Aorta (tissue), 5 donors: ENCODE measurements around the gene ZNF488. TPM values are rescaled to one million over a fixed set of nuclear protein-coding genes. Genes with fewer than 3 reads are reported as not detected.

Experiments used
- ATAC-seq: fragments of 200-7000 bp; cut with Tn5 transposase; one replicate; pipeline ENCODE4 v1.9.1; 2022; ENCODE audit warnings: moderate library complexity; ENCODE audit not compliant: low FRiP score
- DNase-seq, 2 donors: peaks; one replicate each; pipeline ENCODE4 v3.0.0-alpha.2; 2020
- H3K27ac ChIP-seq, 2 donors: one replicate each; pipeline ENCODE4 v1.5.1; 2013; ENCODE audit warnings: low read length in 2 of 2, mild to moderate bottlenecking in 2 of 2, moderate library complexity in 2 of 2, control low read depth in 1 of 2, inconsistent platforms in 1 of 2, low read depth in 1 of 2
- H3K27me3 ChIP-seq, 2 donors: one replicate each; pipeline ENCODE4 v1.6.1; 2013; ENCODE audit warnings: control low read depth in 1 of 2, low read length in 1 of 2, mild to moderate bottlenecking in 1 of 2, moderate library complexity in 1 of 2; ENCODE audit not compliant: insufficient read depth in 2 of 2, control insufficient read depth in 1 of 2
- H3K36me3 ChIP-seq, 2 donors: one replicate each; pipeline ENCODE4 v1.6.1; 2013; ENCODE audit warnings: control low read depth in 1 of 2, low read length in 1 of 2, mild to moderate bottlenecking in 1 of 2; ENCODE audit not compliant: insufficient read depth in 2 of 2, control insufficient read depth in 1 of 2
- H3K4me1 ChIP-seq, 2 donors: one replicate each; pipeline ENCODE4 v1.6.1; 2013; ENCODE audit warnings: low read length in 2 of 2, control low read depth in 1 of 2, mild to moderate bottlenecking in 1 of 2, moderate library complexity in 1 of 2; ENCODE audit not compliant: insufficient read depth in 2 of 2, control insufficient read depth in 1 of 2
- H3K4me3 ChIP-seq, 2 donors: one replicate each; pipeline ENCODE4 v1.5.1; 2013; ENCODE audit warnings: low read length in 2 of 2, control low read depth in 1 of 2, mild to moderate bottlenecking in 1 of 2
- H3K9me3 ChIP-seq: one replicate; pipeline ENCODE4 v1.6.1; 2013; ENCODE audit warnings: mild to moderate bottlenecking, low read length; ENCODE audit not compliant: control insufficient read depth
- WGBS, 2 donors: extraction: QIAGEN DNeasy Blood & Tissue Kit; methylation state at CpG; one replicate each; pipeline ENCODE4 v1.1.7; 2013; 5-methylcytosine and 5-hydroxymethylcytosine counted together
- intact Hi-C, 2 donors: fragments of 100-400 bp; cut with DNase I; formaldehyde crosslinking; loops; one replicate each; pipeline versions ENCODE4 v1.14.2 to v1.15.0; 2022
- polyA plus RNA-seq, 2 donors: library from polyadenylated mRNA; stranded (reverse); fragments of 200-250 nt; gene quantifications; one replicate each; pipeline ENCODE4 v1.2.3, GENCODE V29; 2013
- total RNA-seq, 2 donors: library from RNA; stranded (reverse); fragmentation: NEBNext Ultra II Directional; extraction: Animal tissue kit (Norgen Biotek cat#: 25700); gene quantifications; one replicate each; pipeline ENCODE4 v1.2.1, GENCODE V29; 2021
- donor health status: healthy with polysubstance abuse.
- donor health status: Bipolar disorder and iron deficiency.
- donor health status: DM: no; HTN: no; CAD: no.
- donor health status: DM: no; HTN: no; CAD: no.
- donor health status: DM: yes; HTN: yes; CAD: no.

ZNF488 gene
- total and polyA plus RNA-seq, 4 donors: 0.12 to 3.8 (median 0.20) TPM; not detected in 1

DNA sequence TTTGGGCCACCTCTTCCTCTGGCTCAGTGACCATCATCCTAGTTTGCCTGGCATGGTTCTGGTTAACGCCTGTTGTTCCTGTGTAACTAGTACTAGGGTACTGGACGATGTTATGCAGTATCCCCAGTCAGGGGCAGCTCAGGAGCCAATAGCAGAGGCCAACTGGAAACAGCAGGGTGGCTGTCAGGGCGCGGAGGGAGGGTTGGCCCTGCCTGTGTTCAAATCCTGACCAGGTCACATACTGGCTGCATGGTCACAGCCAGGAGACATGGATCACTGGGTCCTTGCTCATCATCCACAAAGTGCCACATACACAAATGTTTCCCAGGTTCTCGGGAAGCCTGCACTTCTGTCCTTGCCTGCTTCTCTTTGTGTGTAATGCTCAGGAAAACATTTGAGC, 48.2 kb downstream of the ZNF488 start:
- DNase-seq: peak in 1 of 2 donors; percentile 31
- H3K27me3 ChIP-seq: no peaks in the 10 kb centered on the region
- no peaks in the 10 kb centered on the region for H3K4me1 ChIP-seq
- no peak overlapping the region for H3K27ac ChIP-seq
- WGBS, 2 donors: 95 to 96% methylated on average over 5 of the region's 5 CpGs
- no peak overlapping the region for H3K4me3 ChIP-seq
- H3K9me3 ChIP-seq: no peaks in the 10 kb centered on the region
- H3K36me3 ChIP-seq: no peaks in the 10 kb centered on the region
- ATAC-seq: no peak
- intact Hi-C loops: no loop called here

DNA sequence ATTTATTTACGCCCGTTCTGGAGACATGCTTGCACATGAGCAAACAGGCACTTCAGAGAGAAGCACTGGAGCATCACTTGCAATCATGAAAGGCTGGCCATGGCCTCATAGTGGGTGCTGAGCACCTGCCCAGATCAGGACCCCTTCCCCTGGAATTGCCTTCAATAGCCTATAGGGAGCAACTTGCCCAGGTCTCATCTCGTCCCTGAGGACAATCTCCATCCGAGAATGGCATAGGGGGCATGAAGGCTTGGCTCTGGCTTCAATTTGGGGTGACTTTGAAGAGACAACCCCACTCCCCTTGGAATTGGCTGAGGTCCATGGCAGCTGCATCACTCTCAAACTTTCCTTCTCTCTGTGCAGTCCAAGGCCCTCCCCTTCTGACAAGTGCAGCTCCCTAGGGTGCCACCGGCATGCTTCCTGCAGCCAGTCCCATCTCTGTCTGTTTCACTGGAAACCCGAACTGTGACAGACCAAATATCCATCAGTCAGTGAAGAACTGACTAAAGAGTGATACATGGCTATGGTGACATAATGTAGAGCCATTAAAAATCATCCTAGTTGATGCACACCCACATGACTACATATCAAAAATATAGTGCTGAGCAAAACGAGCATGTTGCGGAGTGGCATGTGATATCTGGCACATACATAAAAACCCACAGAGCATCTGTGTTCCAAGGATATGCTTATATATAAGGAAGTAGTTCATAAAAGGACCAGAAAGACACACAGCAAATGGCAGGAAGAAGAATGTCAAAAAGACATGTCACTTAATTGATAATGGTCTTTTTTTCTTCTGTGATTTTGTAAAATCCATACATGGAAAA, 49.4 kb downstream of the ZNF488 start:
- intact Hi-C loops: no loop called here
- 92% methylated on average over 8 of the region's 8 CpGs for WGBS, 2 donors

GRCh38 chr10:47333532-47333931, 50.6 kb downstream of the ZNF488 start:
- no peaks in the 10 kb centered on the region for H3K9me3 ChIP-seq
- H3K36me3 ChIP-seq: no peaks in the 10 kb centered on the region
- intact Hi-C loops: no loop called here
- ATAC-seq (no peak), DNase-seq (peak in 1 of 2 donors; percentile 32)
- H3K4me1 ChIP-seq: no peaks in the 10 kb centered on the region
- 90 to 92% methylated on average over 6 of the region's 6 CpGs for WGBS, 2 donors
- H3K27ac ChIP-seq: no peak overlapping the region
- no peaks in the 10 kb centered on the region for H3K27me3 ChIP-seq
- H3K4me3 ChIP-seq: no peak overlapping the region

More for the DNA sequence above, 49.4 kb downstream of the ZNF488 start:
- Histone ChIP-seq H3K9me3 (no peaks in the 10 kb centered on the region), H3K27me3 (no peaks in the 10 kb centered on the region), H3K4me1 (no peaks in the 10 kb centered on the region), H3K36me3 (no peaks in the 10 kb centered on the region), H3K27ac (no peak overlapping the region), H3K4me3 (no peak overlapping the region)
- peak in 1 of 2 donors; percentile 22 for DNase-seq
- ATAC-seq: no peak

- no peak overlapping the region for H3K4me3 ChIP-seq
- ATAC-seq: no peak
- H3K4me1 ChIP-seq: no peaks in the 10 kb centered on the region
These were observed 51.1 kb downstream of the ZNF488 start for GRCh38 chr10:47332946-47333345.

GRCh38 chr10:47332371-47332770, 51.7 kb downstream of the ZNF488 start:
- Histone ChIP-seq H3K4me3 (no peak overlapping the region), H3K27ac (no peak overlapping the region), H3K36me3 (no peaks in the 10 kb centered on the region), H3K4me1 (no peaks in the 10 kb centered on the region), H3K27me3 (no peaks in the 10 kb centered on the region), H3K9me3 (no peaks in the 10 kb centered on the region)
- DNase-seq (peak in 1 of 2 donors; percentile 22), ATAC-seq (no peak)
- intact Hi-C loops: no loop called here
- WGBS, 2 donors: 80 to 83% methylated on average over 3 of the region's 3 CpGs

More at GRCh38 chr10:47332946-47333345, 51.1 kb downstream of the ZNF488 start:
- intact Hi-C loops: no loop called here
- WGBS, 2 donors: 77 to 90% methylated on average over 3 of the region's 3 CpGs
- H3K9me3 ChIP-seq: no peaks in the 10 kb centered on the region
- H3K36me3 ChIP-seq: no peaks in the 10 kb centered on the region
- H3K27me3 ChIP-seq: no peaks in the 10 kb centered on the region
- H3K27ac ChIP-seq: no peak overlapping the region
- no peak for DNase-seq

DNA sequence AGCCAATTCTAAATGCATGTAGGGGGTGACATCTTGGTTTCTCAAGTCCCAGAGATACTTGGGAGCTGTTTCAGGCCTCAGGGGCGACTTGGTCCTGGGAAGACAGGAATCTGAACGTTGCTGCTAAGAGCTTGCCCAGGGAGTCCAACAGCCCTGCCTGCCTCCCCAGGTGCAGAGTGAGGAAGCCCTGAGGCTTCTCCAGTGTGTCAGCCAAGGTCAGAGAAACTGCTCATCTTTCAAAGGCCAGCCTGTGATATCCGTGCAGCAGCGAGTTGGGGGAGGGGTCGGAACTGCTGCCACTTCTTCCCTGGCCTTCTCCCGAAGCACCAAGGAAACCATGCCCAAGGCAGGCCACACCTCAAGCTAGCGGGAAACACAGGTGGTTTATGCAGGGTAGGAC, 52.1 kb downstream of the ZNF488 start:
- WGBS, 2 donors: 90 to 91% methylated on average over 7 of the region's 7 CpGs
- H3K27me3 ChIP-seq: no peaks in the 10 kb centered on the region
- H3K36me3 ChIP-seq: no peaks in the 10 kb centered on the region
- ATAC-seq (no peak), DNase-seq (peak in 1 of 2 donors; percentile 20)
- no peaks in the 10 kb centered on the region for H3K4me1 ChIP-seq
- H3K9me3 ChIP-seq: no peaks in the 10 kb centered on the region
- H3K4me3 ChIP-seq: no peak overlapping the region
- intact Hi-C loops: no loop called here
- no peak overlapping the region for H3K27ac ChIP-seq

- DNase-seq: peak in 1 of 2 donors; percentile 58
- intact Hi-C loops: no loop called here
- 98 to 100% methylated on average over 9 of the region's 9 CpGs for WGBS, 2 donors
These were observed 52.6 kb downstream of the ZNF488 start for GRCh38 chr10:47331491-47331890.

GRCh38 chr10:47330804-47331203, 53.3 kb downstream of the ZNF488 start:
- Histone ChIP-seq H3K27me3 (no peaks in the 10 kb centered on the region), H3K4me3 (no peak overlapping the region), H3K27ac (no peak overlapping the region), H3K36me3 (no peaks in the 10 kb centered on the region), H3K9me3 (no peaks in the 10 kb centered on the region), H3K4me1 (no peaks in the 10 kb centered on the region)
- no peak for ATAC-seq
- intact Hi-C loops: no loop called here
- DNase-seq: peak in 1 of 2 donors; percentile 51
- WGBS, 2 donors: 78 to 79% methylated on average over 3 of the region's 3 CpGs

More at GRCh38 chr10:47331491-47331890, 52.6 kb downstream of the ZNF488 start:
- ATAC-seq: no peak
- H3K4me3 ChIP-seq: no peak overlapping the region
- no peaks in the 10 kb centered on the region for H3K4me1 ChIP-seq
- H3K27ac ChIP-seq: no peak overlapping the region
- H3K9me3 ChIP-seq: no peaks in the 10 kb centered on the region
- no peaks in the 10 kb centered on the region for H3K36me3 ChIP-seq
- H3K27me3 ChIP-seq: no peaks in the 10 kb centered on the region

GRCh38 chr10:47330366-47330765, 53.7 kb downstream of the ZNF488 start:
- intact Hi-C loops: no loop called here
- H3K4me3 ChIP-seq: no peak overlapping the region
- WGBS, 2 donors: 96 to 97% methylated on average over 3 of the region's 3 CpGs
- ATAC-seq (no peak), DNase-seq (no peak)
- no peaks in the 10 kb centered on the region for H3K4me1 ChIP-seq
- no peaks in the 10 kb centered on the region for H3K36me3 ChIP-seq
- H3K27me3 ChIP-seq: no peaks in the 10 kb centered on the region
- no peak overlapping the region for H3K27ac ChIP-seq
- no peaks in the 10 kb centered on the region for H3K9me3 ChIP-seq
